PC-3 (cell line): ENCODE data around the gene CTPS1. TPM values are rescaled to one million over a fixed set of nuclear protein-coding genes. Genes with fewer than 3 reads are reported as not detected.

Experiments
- ATAC-seq: fragments of 200-7000 bp; cut with Tn5 transposase; 2 replicates; pipeline ENCODE4 v1.9.1; 2020; ENCODE audit warnings: mild to moderate bottlenecking, moderate library complexity
- BruUV-seq: library from RNA; stranded (reverse); fragments of 400-500 nt; replicated peaks from 2 replicates; lab custom pipeline; 2021; lab: Mats Ljungman, UMichigan
- CTCF ChIA-PET: fragments of 300-600 bp; sonication (Branson Sonifier 250); formaldehyde crosslinking; loops from one replicate; lab custom pipeline; 2022; ENCODE audit warnings: antibody characterized with exemption; lab: Charles Lee
- POLR2A ChIA-PET: fragments of 300-600 bp; sonication (Branson Sonifier 250); formaldehyde crosslinking; loops from one replicate; lab custom pipeline; 2022; ENCODE audit warnings: antibody characterized with exemption; ENCODE audit not compliant: unreplicated experiment; lab: Charles Lee
- DNase-seq: peaks from one replicate; pipeline ENCODE4 v3.0.0-alpha.2; 2015
- H2AFZ ChIP-seq: fragments of 300-600 bp; sonication (generic); 2 replicates; pipeline ENCODE4 v1.6.0; 2016; ENCODE audit warnings: antibody characterized with exemption, low read length
- H3F3A ChIP-seq: fragments of 300-600 bp; sonication (generic); one replicate; pipeline ENCODE4 v1.6.0; 2017; ENCODE audit warnings: antibody characterized with exemption, low read length, control low read depth, mild to moderate bottlenecking; ENCODE audit not compliant: unreplicated experiment
- H3K27ac ChIP-seq: fragments of 300-600 bp; sonication (generic); 2 replicates; pipeline ENCODE4 v1.5.1; 2016; ENCODE audit warnings: mild to moderate bottlenecking, low read length
- H3K27me3 ChIP-seq: fragments of 300-600 bp; sonication (generic); 2 replicates; pipeline ENCODE4 v1.6.1; 2016; ENCODE audit warnings: low read length, mixed read lengths
- H3K36me3 ChIP-seq: fragments of 300-600 bp; sonication (generic); 2 replicates; pipeline ENCODE4 v1.6.1; 2016; ENCODE audit warnings: low read depth, mixed run types, low read length, mixed read lengths
- H3K4me1 ChIP-seq: fragments of 300-600 bp; sonication (generic); 2 replicates; pipeline ENCODE4 v1.5.1; 2016; ENCODE audit warnings: low read length; ENCODE audit not compliant: insufficient read depth
- H3K4me2 ChIP-seq: fragments of 300-600 bp; sonication (generic); 2 replicates; pipeline ENCODE4 v1.6.0; 2016; ENCODE audit warnings: low read length
- H3K4me3 ChIP-seq: fragments of 300-600 bp; sonication (generic); 2 replicates; pipeline ENCODE4 v1.5.1; 2016; ENCODE audit warnings: mild to moderate bottlenecking, low read length, mixed read lengths
- H3K79me2 ChIP-seq: fragments of 300-600 bp; sonication (generic); 2 replicates; pipeline ENCODE4 v1.6.1; 2017; ENCODE audit warnings: low read length, mixed read lengths
- H3K9ac ChIP-seq: fragments of 300-600 bp; sonication (generic); 2 replicates; pipeline ENCODE4 v1.6.0; 2016; ENCODE audit warnings: mild to moderate bottlenecking, low read length
- H3K9me2 ChIP-seq: fragments of 300-600 bp; sonication (generic); replicated peaks from 2 replicates; pipeline ENCODE4 v1.6.1; 2016; ENCODE audit warnings: mixed run types, low read length, mixed read lengths
- H3K9me3 ChIP-seq: fragments of 300-600 bp; sonication (generic); 2 replicates; pipeline ENCODE4 v1.6.1; 2016; ENCODE audit warnings: low read length, mixed read lengths
- H4K20me1 ChIP-seq: fragments of 300-600 bp; sonication (generic); 2 replicates; pipeline ENCODE4 v1.6.1; 2016; ENCODE audit warnings: low read length, mixed read lengths
- CTCF ChIP-seq: fragments of 300-600 bp; sonication (generic); conservative IDR thresholded peaks from 2 replicates; pipeline ENCODE4 v1.5.1; 2017; ENCODE audit warnings: antibody characterized with exemption, low read depth, mild to moderate bottlenecking, low read length
- EZH2 ChIP-seq: fragments of 300-600 bp; sonication (generic); IDR thresholded peaks from one replicate; pipeline ENCODE4 v1.6.1; 2017; ENCODE audit warnings: antibody characterized with exemption, mild to moderate bottlenecking, low read length; ENCODE audit not compliant: unreplicated experiment
- EZH2phosphoT487 ChIP-seq: fragments of 300-600 bp; sonication (generic); IDR thresholded peaks from 2 replicates; pipeline ENCODE4 v1.6.1; 2018; ENCODE audit warnings: mild to moderate bottlenecking, antibody characterized with exemption, low read length, borderline replicate concordance
- intact Hi-C: fragments of 100-400 bp; cut with micrococcal nuclease; formaldehyde crosslinking; loops from 2 replicates; pipeline ENCODE4 v1.9.0; 2023
- total RNA-seq: library from RNA; depleted of rRNA; stranded (reverse); fragments of >200 nt; gene quantifications from 2 replicates; pipeline ENCODE4 v1.2.3, GENCODE V29; 2014

CTPS1 gene
- total RNA-seq, 1 experiment from 2014 or later, result 63.4 TPM

DNA sequence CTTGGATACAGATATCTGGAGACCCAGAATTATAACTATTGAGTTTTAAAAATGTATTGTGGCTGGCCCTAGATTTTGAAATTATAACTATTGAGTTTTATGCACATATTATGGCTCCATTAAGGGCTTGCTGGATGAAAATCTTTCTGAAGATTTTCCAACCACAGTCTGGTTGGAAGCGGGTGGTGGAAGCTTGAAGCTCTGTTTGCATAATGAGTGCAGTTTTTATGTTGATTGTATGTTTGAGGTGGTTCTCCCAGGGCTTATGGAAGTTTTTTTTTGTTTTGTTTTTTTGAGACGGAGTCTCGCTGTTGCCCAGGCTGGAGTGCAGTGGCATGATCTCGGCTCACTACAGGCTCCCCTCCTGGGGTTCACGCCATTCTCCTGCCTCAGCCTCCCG, 10.1 kb upstream of the CTPS1 start:
- no TSS peak for BruUV-seq
- Histone ChIP-seq H3K4me1 (peaks cover 28% of the 10 kb centered on the region), H3K27me3 (no peaks in the 10 kb centered on the region), H2AFZ (no peak overlapping the region), H3K4me2 (no peak overlapping the region), H3F3A (peaks cover 8% of the 10 kb centered on the region), H3K4me3 (no peak overlapping the region), H3K79me2 (no peaks in the 10 kb centered on the region), H4K20me1 (no peaks in the 10 kb centered on the region), H3K27ac (no peak overlapping the region), H3K36me3 (no peaks in the 10 kb centered on the region), H3K9ac (no peak overlapping the region), H3K9me2 (no peaks in the 10 kb centered on the region), H3K9me3 (no peaks in the 10 kb centered on the region)
- ChIA-PET POLR2A (interaction anchor here (0.5 kb wide), 1 partner anchor 17 kb away, joined by 3 read pairs; no protein-coding TSS in a partner anchor), CTCF (no interaction called here)
- ATAC-seq (no peak), DNase-seq (no peak)
- TF ChIP-seq EZH2, result no peak
- TF ChIP-seq CTCF, result no peak
- no peak for TF ChIP-seq EZH2phosphoT487
- intact Hi-C loops, result no loop called here

- no peaks in the 10 kb centered on the region for H3K36me3 ChIP-seq
- peaks cover 22% of the 10 kb centered on the region for H3K4me1 ChIP-seq
- no peaks in the 10 kb centered on the region for H3K79me2 ChIP-seq
- H3K27ac ChIP-seq, result no peak overlapping the region
- ATAC-seq, result no peak
- H4K20me1 ChIP-seq, result no peaks in the 10 kb centered on the region
- H3K9me2 ChIP-seq, result no peaks in the 10 kb centered on the region
- intact Hi-C loops, result no loop called here
- no peak overlapping the region for H3K9ac ChIP-seq
- BruUV-seq, result no TSS peak
- peaks cover 8% of the 10 kb centered on the region for H3F3A ChIP-seq
- ChIA-PET CTCF (interaction anchor here (0.8 kb wide), 1 partner anchor 31 kb away, joined by 4 read pairs; no protein-coding TSS in a partner anchor), POLR2A (no interaction called here)
- no peak for DNase-seq
- H3K4me2 ChIP-seq, result no peak overlapping the region
- no peak overlapping the region for H2AFZ ChIP-seq
- H3K9me3 ChIP-seq, result no peaks in the 10 kb centered on the region
- TF ChIP-seq EZH2phosphoT487 (no peak), EZH2 (no peak), CTCF (no peak)
- H3K4me3 ChIP-seq, result no peak overlapping the region
- no peaks in the 10 kb centered on the region for H3K27me3 ChIP-seq
Observed at GRCh38 chr1:40971966-40972365, 7.5 kb upstream of the CTPS1 start.

DNA sequence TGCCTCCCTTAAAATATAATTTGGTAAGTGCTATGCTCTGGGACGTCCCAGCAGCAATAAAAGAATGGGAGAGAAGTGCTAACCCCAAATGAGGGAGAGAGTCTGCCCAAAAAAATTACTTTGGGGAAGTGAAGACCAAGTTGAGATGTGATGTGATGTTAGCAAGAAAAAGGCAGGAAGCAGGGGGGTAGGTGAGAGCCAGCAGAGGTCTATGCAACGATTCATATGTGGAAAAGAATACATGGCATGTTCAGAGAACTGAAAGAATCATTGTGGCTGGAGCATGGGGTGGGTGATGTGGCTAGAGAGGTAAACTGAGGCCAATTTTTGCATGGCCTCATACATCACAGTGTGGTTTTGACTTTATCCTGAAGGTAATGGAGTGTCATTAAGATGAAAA, 5.6 kb upstream of the CTPS1 start:
- DNase-seq (no peak), ATAC-seq (no peak)
- H3K79me2 ChIP-seq, result no peaks in the 10 kb centered on the region
- H3K4me2 ChIP-seq, result no peak overlapping the region
- H3K27me3 ChIP-seq, result no peaks in the 10 kb centered on the region
- no peaks in the 10 kb centered on the region for H3K9me3 ChIP-seq
- no peak overlapping the region for H3K9ac ChIP-seq
- no peaks in the 10 kb centered on the region for H4K20me1 ChIP-seq
- no TSS peak for BruUV-seq
- H3K9me2 ChIP-seq, result no peaks in the 10 kb centered on the region
- POLR2A ChIA-PET, result no interaction called here
- CTCF ChIA-PET, result no interaction called here
- H3K27ac ChIP-seq, result no peak overlapping the region
- H3K4me3 ChIP-seq, result no peak overlapping the region
- no peaks in the 10 kb centered on the region for H3K36me3 ChIP-seq
- TF ChIP-seq CTCF (no peak), EZH2 (no peak), EZH2phosphoT487 (no peak)
- peaks cover 7% of the 10 kb centered on the region for H3K4me1 ChIP-seq
- intact Hi-C loops, result no loop called here
- H2AFZ ChIP-seq, result no peak overlapping the region
- no peaks in the 10 kb centered on the region for H3F3A ChIP-seq
